Endothelial cell of umbilical vein (primary cell): Measurements from ENCODE around the gene EPS15. TPM values are rescaled to one million over a fixed set of nuclear protein-coding genes. Genes with fewer than 3 reads are reported as not detected.

Experiments
- BruUV-seq: library from RNA; stranded (reverse); fragments of 400-500 nt; replicated peaks from 2 replicates; lab custom pipeline; 2021; lab: Mats Ljungman, UMichigan
- CTCF ChIA-PET: fragments of 300-600, 350-600 bp; sonication (Branson Sonifier 250); formaldehyde crosslinking; loops from one replicate; lab custom pipeline; 2021; ENCODE audit warnings: antibody characterized with exemption, inconsistent platforms; lab: Charles Lee
- POLR2A ChIA-PET: fragments of 300-600, 350-600 bp; sonication (Branson Sonifier 250); formaldehyde crosslinking; loops from one replicate; lab custom pipeline; 2021; ENCODE audit warnings: antibody characterized with exemption, inconsistent platforms; lab: Charles Lee
- DNase-seq: peaks from one replicate; pipeline ENCODE4 v3.0.0-alpha.2; 2011; ENCODE audit warnings: low read depth, low spot score
- FAIRE-seq: peaks from 2 replicates; lab custom pipeline; 2011; peaks lifted over from hg19 to GRCh38; lab: Jason Lieb, UNC
- H2AFZ ChIP-seq: 2 replicates; pipeline ENCODE4 v1.6.0; 2012; ENCODE audit warnings: low read depth, low read length, control low read depth, inconsistent platforms
- H3K27ac ChIP-seq: 2 replicates; pipeline ENCODE4 v1.5.1; 2011; ENCODE audit warnings: low read depth, mild to moderate bottlenecking, control low read depth, low read length, moderate library complexity; ENCODE audit not compliant: insufficient read depth
- H3K27me3 ChIP-seq, 2 experiments: 2 replicates each; pipeline versions ENCODE4 v1.6.0 to v1.6.1; 2011; ENCODE audit warnings: low read length in 2 of 2, mixed read lengths in 1 of 2; ENCODE audit not compliant: control insufficient read depth in 2 of 2, insufficient read depth in 2 of 2
- H3K36me3 ChIP-seq, 2 experiments: 2 replicates in 1 of 2; 3 replicates in 1 of 2; pipeline ENCODE4 v1.5.1; 2011; ENCODE audit warnings: low read length in 2 of 2, mild to moderate bottlenecking in 1 of 2, moderate library complexity in 1 of 2; ENCODE audit not compliant: control insufficient read depth in 2 of 2, insufficient read depth in 2 of 2; ENCODE audit errors: extremely low read depth in 1 of 2
- H3K4me1 ChIP-seq: 3 replicates; pipeline ENCODE4 v1.5.1; 2011; ENCODE audit warnings: mild to moderate bottlenecking, low read length; ENCODE audit not compliant: control insufficient read depth, insufficient read depth; ENCODE audit errors: extremely low read depth
- H3K4me2 ChIP-seq: 2 replicates; pipeline ENCODE4 v1.6.1; 2011; ENCODE audit warnings: low read length, control low read depth, mixed read lengths; ENCODE audit not compliant: insufficient read depth
- H3K4me3 ChIP-seq, 3 experiments: fragments of 200-600 bp in 1 of 3; sonication (generic), shearing (Covaris generic) in 1 of 3; replicated peaks in 1 of 3; 2 replicates each; pipeline ENCODE4 v1.5.1; 2011 to 2016; ENCODE audit warnings: control low read depth in 3 of 3, low read length in 3 of 3, mild to moderate bottlenecking in 2 of 3, inconsistent platforms in 1 of 3, low read depth in 1 of 3, moderate library complexity in 1 of 3; ENCODE audit not compliant: insufficient read depth in 1 of 3
- H3K79me2 ChIP-seq: 2 replicates; pipeline ENCODE4 v1.6.0; 2012; ENCODE audit warnings: low read length, inconsistent platforms; ENCODE audit not compliant: control insufficient read depth, insufficient read depth
- H3K9ac ChIP-seq: replicated peaks from 2 replicates; pipeline ENCODE3; 2011; ENCODE audit warnings: low read length, control low read depth; ENCODE audit not compliant: insufficient read depth; ENCODE audit errors: extremely low read depth
- H3K9me1 ChIP-seq: replicated peaks from 3 replicates; pipeline ENCODE4 v1.6.0; 2011; ENCODE audit warnings: mild to moderate bottlenecking, low read length; ENCODE audit not compliant: control insufficient read depth, insufficient read depth; ENCODE audit errors: extremely low read depth
- H3K9me3 ChIP-seq: replicated peaks from 2 replicates; pipeline ENCODE4 v1.5.1; 2012; ENCODE audit warnings: low read length, inconsistent platforms; ENCODE audit not compliant: control insufficient read depth, insufficient read depth
- H4K20me1 ChIP-seq: replicated peaks from 2 replicates; pipeline ENCODE3; 2011; ENCODE audit warnings: mild to moderate bottlenecking, low read length; ENCODE audit not compliant: control insufficient read depth, insufficient read depth; ENCODE audit errors: extremely low read depth
- EZH2 ChIP-seq: IDR thresholded peaks from 2 replicates; pipeline ENCODE4 v1.6.1; 2012; ENCODE audit warnings: borderline replicate concordance, low read depth, mild to moderate bottlenecking, moderate library complexity, low read length, inconsistent platforms; ENCODE audit not compliant: severe bottlenecking
- FOS ChIP-seq: IDR thresholded peaks from 2 replicates; pipeline ENCODE4 v1.6.1; 2011; ENCODE audit warnings: mild to moderate bottlenecking, low read length, moderate library complexity, borderline replicate concordance; ENCODE audit not compliant: insufficient read depth
- GATA2 ChIP-seq: IDR thresholded peaks from 2 replicates; pipeline ENCODE4 v1.7.0; 2011; ENCODE audit warnings: low read depth, mild to moderate bottlenecking, moderate library complexity, mixed read lengths, low read length; ENCODE audit not compliant: insufficient read length, insufficient read depth
- MYC ChIP-seq: IDR thresholded peaks from one replicate; pipeline ENCODE4 v1.6.1; 2011; ENCODE audit warnings: mild to moderate bottlenecking, low read depth, low read length
- POLR2A ChIP-seq: IDR thresholded peaks from 2 replicates; pipeline ENCODE4 v1.6.1; 2012; ENCODE audit warnings: low read depth, mild to moderate bottlenecking, control low read depth, low read length
- POLR2AphosphoS5 ChIP-seq: IDR thresholded peaks from 2 replicates; pipeline ENCODE4 v1.6.1; 2012; ENCODE audit warnings: low read depth, mild to moderate bottlenecking, control low read depth, low read length, moderate library complexity; ENCODE audit not compliant: insufficient read depth
- dilution Hi-C: fragments of 300-500 bp; cut with MboI; formaldehyde crosslinking; loops from one replicate; pipeline ENCODE4 v1.15.0; 2019; ENCODE audit warnings: low sequenced_read_pairs; ENCODE audit not compliant: extremely low pct_ligation_motif_present
- intact Hi-C: fragments of 100-400 bp; cut with micrococcal nuclease; formaldehyde crosslinking; loops from one replicate; pipeline ENCODE4 v1.10.0; 2022
- polyA plus RNA-seq, 4 experiments: library from polyadenylated mRNA; depleted of rRNA in 3 of 4; stranded (reverse) in 3 of 4; unstranded in 1 of 4; fragments of >200 nt; gene quantifications; 2 replicates each; pipeline versions ENCODE4 v1.2.1 to v1.2.3, GENCODE V29; 2011 to 2012; ENCODE audit warnings: missing spikeins in 1 of 4
- total RNA-seq: library from RNA; stranded (reverse); gene quantifications from 2 replicates; pipeline ENCODE4 v1.2.3, GENCODE V29; 2021
- TF ChIP-seq, protein P1 (sequence below), 2 donors: IDR thresholded peaks; 1 replicate in 1 of 2; 2 replicates in 1 of 2; pipeline ENCODE4 v1.5.1; 2011; ENCODE audit warnings: low read length in 2 of 2, mild to moderate bottlenecking in 2 of 2, moderate library complexity in 2 of 2, control low read depth in 1 of 2, inconsistent platforms in 1 of 2, low read depth in 1 of 2; ENCODE audit not compliant: insufficient read depth in 1 of 2; ENCODE audit errors: extremely low read depth in 1 of 2
- TF ChIP-seq, protein P2 (sequence below): IDR thresholded peaks from 2 replicates; pipeline ENCODE4 v1.6.1; 2011; ENCODE audit not compliant: insufficient read depth, insufficient read length

Gene EPS15
- total and polyA plus RNA-seq, 2 donors (not counting 3 experiments of a cell fraction or from before 2014, with no cell fraction given) = 15.4 to 44.8 TPM

DNA sequence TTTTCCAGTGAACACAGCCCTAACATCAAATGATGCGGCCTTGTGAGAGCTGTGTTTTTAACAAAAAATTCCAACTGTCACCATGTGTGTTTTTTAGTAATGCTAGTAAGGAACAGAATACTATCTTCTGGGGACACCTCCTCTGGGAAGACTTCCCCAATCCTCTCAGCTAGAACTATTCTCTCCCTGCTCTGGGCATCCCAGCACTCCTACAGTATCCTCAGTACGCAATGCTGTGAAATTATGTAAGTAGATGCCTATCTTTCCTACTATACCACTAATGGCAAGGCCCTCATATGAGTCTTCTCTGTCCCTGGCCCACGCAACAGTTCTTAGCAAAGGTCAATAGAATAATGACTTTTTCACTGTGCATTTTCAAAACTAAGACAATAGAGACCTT is 169.2 kb downstream of the EPS15 start:
- POLR2A ChIA-PET = no interaction called here
- TF ChIP-seq, protein P1, sequence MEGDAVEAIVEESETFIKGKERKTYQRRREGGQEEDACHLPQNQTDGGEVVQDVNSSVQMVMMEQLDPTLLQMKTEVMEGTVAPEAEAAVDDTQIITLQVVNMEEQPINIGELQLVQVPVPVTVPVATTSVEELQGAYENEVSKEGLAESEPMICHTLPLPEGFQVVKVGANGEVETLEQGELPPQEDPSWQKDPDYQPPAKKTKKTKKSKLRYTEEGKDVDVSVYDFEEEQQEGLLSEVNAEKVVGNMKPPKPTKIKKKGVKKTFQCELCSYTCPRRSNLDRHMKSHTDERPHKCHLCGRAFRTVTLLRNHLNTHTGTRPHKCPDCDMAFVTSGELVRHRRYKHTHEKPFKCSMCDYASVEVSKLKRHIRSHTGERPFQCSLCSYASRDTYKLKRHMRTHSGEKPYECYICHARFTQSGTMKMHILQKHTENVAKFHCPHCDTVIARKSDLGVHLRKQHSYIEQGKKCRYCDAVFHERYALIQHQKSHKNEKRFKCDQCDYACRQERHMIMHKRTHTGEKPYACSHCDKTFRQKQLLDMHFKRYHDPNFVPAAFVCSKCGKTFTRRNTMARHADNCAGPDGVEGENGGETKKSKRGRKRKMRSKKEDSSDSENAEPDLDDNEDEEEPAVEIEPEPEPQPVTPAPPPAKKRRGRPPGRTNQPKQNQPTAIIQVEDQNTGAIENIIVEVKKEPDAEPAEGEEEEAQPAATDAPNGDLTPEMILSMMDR (IDR thresholded peaks at IDR 0.05; ENCODE audit: extremely low read depth in 1 of 2, insufficient read depth in 1 of 2, low read depth in 1 of 2, low read length in 2 of 2) = no peak
- TF ChIP-seq, protein P2, sequence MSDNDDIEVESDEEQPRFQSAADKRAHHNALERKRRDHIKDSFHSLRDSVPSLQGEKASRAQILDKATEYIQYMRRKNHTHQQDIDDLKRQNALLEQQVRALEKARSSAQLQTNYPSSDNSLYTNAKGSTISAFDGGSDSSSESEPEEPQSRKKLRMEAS = no peak
- TF ChIP-seq POLR2A (no peak), FOS (no peak), GATA2 (no peak), MYC (no peak), EZH2 (no peak), POLR2AphosphoS5 (no peak)
- H3K9me1 ChIP-seq = no peaks in the 10 kb centered on the region
- no peaks in the 10 kb centered on the region for H3K79me2 ChIP-seq
- dilution Hi-C loops = no loop called here
- H3K27me3 ChIP-seq = peaks cover 2 to 6% of the 10 kb centered on the region in 2 experiments
- H3K36me3 ChIP-seq = peaks cover 0 to 1% of the 10 kb centered on the region in 2 experiments
- no peaks in the 10 kb centered on the region for H3K9me3 ChIP-seq
- H3K9ac ChIP-seq = no peak overlapping the region
- no peaks in the 10 kb centered on the region for H3K4me1 ChIP-seq
- H3K4me2 ChIP-seq = no peak overlapping the region
- no peaks in the 10 kb centered on the region for H4K20me1 ChIP-seq
- intact Hi-C loops = no loop called here
- CTCF ChIA-PET = interaction anchor here (1.8 kb wide), 1 partner anchor 185 kb away, joined by 5 read pairs; no protein-coding TSS in a partner anchor
- no peak overlapping the region for H3K27ac ChIP-seq
- no peak for DNase-seq
- no TSS peak for BruUV-seq
- FAIRE-seq = no peak
- no peak overlapping the region for H2AFZ ChIP-seq
- H3K4me3 ChIP-seq = no peak overlapping the region
